Stimulated activated CD4-positive, alpha-beta T cell treated with anti-CD3 and anti-CD28 coated beads, Interleukin-1b, Interleukin-23, amount 100 ng/mL, for 4 hours (primary cell): Measurements from ENCODE around the gene CCDC154.
"Not testable (repeated sequence)": the region's sequence is repeated elsewhere in the genome, so short reads cannot be mapped to it uniquely, and the experiment has no call there.

ENCODE experiments used
- DNase-seq, 2 donors: peaks; one replicate each; pipeline ENCODE4 v3.0.0-alpha.2; 2020; ENCODE audit warnings: low read depth in 2 of 2

The CCDC154 gene

DNA sequence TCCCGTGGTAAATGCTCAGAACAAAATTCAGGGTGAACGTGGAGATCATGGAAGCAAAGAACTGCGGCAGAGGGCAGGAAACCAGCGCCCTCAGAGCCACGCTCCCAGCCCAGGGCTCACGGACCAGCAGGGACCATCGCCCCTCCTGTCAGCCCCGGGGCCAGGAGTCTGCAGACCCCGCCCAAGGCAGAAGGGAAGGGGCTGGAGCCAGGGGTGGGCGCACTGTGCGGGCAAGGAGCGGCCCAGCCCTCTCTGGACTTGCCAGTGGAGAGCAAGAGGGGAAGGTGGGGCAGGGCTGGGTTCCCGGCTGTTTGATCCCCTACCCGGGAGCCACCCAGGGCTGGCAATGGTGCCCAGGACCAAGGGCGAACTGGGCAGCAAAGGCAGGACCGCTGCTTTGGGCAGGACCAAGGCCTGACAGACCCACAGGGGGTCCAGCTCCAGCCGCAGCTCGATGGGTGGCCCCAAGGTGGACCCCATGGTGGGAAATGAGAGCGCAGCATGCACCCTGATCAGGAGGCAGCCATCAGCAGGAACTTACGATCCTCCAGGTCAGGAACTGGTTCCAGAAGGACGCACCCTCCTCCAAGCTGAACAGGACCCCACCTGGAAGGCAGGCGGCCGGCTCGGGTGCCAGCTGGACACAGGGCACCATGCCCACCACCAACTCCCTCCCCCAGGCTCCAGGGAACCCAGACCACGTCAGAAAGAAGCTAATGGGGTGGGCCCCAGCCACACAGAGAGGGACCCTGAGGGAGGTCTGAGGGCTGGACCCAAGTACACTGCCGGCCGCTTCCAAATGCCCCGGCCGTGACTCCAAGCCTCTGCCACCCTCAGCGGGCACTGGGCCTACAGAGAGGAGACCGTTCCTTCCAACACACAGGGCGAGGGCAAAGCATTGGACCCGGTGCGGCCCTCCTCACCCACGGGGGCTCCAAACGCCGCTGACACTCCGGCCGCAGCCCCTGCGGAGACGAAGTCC is 11.1 kb upstream of the CCDC154 start:
- DNase-seq = no peak

DNA sequence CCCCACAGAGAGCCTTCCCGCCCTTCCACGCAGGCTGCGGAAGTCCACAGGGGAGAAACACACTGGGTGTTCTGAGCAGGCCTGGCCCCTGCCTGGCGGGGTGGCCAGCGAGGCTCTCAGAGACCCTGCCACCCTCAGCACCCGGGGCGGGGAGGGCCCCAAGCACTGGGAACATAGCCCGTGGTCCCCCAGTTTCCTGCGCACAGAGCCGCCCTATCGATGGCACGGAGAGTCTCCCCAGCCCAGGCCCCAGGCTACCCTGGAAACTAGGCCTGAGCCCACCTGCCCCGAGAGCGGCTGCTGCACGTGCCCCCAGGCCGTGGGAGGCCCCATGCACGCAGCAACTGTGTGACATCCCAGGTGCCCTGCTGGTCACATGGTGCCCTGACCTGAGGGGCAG is 10.2 kb upstream of the CCDC154 start:
- DNase-seq = no peak

DNA sequence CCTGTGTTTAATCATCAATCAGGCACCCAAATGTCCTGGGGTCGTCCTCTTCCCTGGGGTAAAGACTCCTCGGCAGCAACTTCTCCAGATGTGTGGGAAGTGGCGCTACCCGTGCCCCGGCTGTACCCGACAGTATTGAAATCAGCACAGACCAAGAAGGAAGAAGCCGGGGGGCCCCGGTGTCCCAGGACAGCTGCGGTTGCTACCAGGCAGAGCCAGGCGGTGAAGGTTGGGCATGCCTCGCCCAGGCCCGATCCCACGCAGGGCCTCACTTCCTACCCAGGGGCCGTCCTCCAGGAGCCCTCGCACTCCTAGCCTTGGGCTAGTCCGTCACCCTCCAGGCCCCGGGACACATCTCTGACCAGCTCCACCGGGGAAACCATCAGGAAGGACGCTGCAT is 9.0 kb upstream of the CCDC154 start:
- no peak for DNase-seq

DNA sequence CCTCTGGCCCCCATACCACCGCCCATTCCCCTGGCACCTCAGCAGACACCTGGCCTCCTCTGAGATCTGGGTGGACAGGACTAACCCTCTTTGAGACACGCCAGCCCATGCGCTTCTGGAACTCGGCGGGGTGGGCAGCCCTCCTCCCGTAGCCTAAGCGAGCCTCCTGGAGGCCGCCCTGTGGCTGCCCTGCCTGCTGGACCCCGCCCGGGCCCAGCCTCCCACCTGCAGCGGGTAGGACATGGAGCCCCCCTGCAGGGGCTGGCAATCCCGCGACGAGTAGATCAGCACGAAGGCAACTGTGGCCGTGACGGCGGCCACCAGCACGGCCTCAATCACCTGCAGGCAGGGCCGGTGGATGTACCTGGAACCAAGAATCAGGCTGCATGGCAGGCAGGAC is 8.2 kb upstream of the CCDC154 start:
- DNase-seq = no peak

DNA sequence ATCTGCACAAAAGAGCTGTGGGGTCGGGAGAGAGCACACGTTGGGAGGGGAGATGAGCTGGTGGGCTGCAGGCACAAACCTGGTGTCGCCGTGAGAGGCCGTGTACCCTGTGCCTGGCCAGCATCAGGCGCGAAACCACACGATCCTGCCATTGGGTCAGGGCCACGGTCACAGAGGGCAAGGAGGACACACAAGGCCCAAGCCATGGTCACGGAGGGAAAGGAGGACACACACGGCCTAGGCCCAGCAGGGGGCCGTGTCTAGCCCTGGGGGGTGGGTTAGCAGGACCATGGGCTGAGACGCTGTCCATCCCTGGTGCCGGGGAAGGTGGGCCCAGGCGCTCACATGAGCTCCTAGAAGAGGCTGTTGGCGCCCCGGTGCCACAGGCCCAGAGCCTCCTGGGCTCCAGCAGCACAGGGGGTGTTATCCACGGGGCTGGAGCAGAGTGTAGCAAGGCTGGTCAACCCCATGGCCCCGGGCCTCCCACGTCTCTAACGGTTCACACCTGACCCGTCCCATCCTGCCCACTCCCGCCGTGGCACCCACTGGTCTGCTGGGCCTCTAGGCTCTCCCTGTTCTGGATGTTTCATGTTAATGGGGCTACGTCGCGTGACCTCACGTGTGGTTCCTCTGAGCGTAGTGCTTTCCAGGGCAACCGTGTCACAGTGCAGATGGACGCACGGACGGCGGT is 7.5 kb upstream of the CCDC154 start:
- no peak for DNase-seq

GRCh38 chr16:1450841-1451240 is 6.5 kb upstream of the CCDC154 start:
- DNase-seq = no peak

DNA sequence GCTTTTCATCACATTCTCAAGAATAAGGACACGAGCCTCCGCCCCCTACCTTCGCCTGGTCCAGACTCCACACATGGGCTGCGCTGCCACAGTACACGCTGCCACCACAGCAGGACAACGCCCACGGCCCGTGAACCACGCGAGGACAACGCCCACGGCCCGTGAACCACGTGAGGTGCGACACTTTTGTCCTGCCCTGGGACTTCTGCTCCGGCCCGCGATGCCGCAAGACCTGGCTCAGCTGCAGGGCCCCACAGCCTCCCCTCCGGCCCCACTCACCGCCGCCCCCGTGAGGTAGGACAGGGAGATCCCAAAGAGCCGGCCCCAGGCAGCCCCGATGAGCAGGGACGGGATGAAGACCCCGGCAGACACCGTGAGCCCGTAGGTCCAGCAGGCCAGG is 5.9 kb upstream of the CCDC154 start:
- no peak for DNase-seq

DNA sequence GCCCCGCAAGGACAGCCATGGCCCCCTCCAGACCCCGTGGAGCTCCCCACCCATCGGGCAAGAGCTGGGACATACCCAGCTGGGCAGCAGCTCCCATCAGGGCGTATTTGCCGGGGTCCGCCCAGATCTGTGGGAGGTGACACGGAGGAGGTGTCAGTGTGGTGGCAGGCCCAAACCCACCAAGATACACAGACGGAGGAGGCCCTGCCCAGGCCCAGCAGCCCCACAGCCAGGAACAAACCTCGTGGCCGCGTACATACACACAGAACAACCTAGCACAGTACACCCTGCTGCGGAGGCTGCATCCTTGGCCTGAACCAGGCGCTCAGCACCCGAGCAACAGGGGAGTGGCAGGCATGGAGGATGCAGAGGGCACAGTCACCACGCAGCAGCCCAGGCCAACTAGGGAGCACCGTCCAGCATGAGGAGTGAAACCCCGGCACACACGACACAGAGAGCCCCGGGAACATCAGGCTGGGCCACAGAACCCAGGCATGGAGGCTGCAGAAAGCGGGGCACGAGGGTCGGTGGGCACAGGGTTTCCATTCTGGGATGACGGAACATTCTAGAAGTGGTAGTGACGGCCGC is 4.9 kb upstream of the CCDC154 start:
- no peak for DNase-seq

DNA sequence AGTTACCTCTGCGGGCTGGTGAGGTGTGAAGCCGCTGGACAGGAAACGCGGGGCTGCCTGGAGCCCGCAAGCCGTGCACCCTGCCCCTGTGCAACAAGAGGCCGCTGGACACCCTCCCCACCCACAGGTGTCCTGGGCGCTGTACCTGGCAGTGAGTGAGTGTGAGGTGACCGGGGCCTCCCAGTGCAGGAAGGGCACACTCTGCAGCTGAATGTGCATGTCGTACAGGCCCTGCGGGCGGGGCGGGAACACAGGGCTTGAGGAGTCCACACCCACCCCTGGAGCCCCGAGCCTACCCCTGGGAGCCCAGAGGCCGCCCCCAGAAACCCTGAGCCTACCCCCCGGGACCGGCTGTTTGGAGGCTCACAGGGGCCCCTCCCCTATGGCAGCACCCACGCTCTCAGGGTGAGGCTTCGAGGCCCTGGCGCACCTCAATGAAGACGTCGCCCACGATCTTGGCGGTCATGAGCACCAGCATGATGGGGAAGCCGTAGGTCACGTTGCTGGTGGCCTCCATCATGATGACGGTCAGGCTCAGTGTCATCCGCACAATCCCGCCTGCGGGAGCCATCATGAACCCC is 4.3 kb upstream of the CCDC154 start:
- no peak for DNase-seq

- DNase-seq = no peak
Measured at GRCh38 chr16:1447965-1448364, 3.6 kb upstream of the CCDC154 start.

DNA sequence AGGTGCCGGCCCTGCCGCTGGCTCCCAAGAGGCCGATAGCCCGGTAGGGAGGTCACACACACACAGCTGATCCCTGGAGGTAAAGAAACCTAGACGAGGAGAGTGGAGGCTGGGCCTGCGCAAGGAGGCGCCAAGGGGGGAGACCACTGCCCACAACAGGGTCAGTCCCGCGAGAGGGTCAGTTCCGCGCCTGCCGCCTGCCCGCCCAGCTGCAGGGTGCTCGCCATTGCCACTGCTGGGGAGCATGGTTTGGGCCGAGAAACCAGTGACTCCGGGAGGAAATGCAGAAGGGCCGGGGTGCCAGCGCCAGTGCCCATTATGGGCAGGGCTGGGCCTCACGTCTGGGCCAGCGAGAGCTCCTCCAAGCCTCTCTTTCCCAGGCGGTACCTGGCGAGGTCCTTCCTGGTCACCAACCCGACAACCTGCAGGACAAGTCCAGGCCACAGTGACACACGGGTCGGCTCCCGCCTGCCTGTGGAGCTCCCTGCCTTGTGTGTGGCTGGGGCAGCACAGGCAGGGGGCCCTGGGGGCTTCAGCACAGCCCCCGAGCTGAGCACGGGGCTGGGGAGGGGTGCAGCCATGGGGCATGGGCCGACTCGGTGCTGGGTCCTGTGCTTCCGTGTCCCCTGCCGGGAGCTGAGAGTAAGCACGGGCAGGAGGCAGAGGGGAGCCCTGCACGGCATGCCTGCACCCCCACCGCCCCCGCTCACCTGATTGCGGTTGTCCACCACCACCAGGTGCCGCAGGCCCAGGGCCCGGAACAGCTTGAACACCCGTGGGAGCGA is 2.1 kb upstream of the CCDC154 start:
- DNase-seq = no peak

DNA sequence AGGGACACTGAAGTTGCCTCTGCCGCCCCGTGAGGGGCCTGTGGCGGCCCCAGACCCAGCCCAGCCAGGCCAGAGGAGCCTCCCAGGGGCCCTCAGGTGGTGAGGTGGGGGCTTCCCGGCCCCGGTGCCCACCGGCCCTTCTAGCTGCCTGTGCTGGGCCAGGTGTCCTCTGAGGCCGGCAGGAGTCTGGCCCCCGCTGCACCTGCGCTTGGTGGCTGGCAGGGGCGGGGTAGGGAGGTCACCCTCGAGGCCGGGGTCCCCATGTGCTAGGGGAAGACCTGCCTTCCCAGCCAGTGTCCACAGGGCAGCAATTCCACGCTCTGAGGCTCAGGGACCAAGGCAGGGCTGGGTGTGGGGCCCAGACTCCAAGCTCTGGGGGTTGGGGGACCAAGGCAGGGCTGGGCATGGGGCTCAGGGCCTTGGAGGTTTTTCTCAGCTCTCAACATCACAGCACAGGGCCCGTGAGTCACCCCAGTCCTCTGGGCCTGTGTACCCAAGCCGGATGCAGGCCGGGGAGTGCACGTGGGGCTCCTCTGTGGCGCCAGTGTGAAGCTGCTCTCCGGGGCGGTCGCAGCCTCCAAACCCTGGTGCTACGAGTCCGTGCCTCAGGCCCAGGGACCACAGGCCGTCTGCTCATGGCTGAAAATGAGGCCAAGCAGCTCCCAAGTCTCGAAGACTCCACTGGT is 1.3 kb upstream of the CCDC154 start:
- no peak for DNase-seq

DNA sequence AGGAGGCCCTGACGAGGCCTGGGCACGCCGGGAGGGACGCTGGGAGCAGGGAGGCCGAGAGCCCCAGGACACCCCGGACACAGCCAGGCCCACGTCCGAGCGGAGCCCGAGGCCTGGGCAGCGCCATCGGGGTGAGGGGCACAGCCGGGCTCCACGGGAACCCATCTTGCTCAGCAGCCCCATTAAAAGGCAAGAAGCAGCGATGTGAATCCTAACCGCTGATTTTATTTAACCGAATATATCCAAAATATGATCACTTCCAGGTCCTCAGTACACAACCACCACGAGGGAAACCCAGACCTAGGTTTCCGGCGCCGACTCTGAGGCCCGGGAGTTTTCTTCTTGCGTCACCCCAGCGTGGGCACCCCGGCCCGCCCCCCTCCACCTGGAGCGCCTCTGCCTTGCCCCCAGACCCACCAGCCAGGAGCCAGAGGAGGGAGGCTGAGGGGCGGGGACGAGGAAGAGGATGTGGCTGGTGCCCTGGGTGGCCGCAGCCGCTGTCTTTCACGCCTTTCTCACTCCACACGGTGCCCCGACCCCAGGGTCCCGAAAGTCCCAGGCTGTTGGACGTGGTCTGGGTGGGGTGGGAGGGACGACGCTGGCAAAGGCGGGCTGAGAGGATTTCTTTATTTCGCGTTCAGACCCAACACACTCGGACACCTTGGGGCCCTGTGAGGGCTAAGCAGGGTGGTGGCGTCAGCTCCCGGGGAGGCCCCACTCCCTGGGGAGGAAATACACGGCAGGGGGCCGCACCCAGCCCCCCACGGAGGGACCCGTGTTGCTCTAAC is 568 bp upstream of the CCDC154 start:
- no peak for DNase-seq

GRCh38 chr16:1443403-1443973 is 868 bp downstream of the CCDC154 start:
- DNase-seq = no peak

DNA sequence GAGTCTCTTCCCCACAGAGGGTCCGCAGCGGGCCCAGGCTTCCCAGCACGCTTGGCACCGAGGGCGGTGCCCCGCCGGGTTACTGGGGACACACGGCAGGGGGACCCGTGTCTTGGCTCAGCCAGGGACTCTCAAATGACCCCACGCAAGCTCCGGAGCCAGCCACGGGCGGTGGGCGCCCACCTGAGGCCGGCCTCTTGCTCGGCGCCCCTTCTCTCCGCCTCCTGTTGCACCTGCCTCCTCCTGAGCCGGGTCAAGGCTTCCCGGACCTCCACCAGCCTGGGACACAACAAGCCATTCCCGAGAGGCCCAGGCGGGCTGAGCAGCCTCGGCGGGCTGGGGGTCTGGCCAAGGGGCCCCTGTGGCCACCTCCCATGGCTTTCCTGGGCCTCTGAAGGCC is 1.7 kb downstream of the CCDC154 start:
- DNase-seq = no peak

- DNase-seq = no peak
Measured at GRCh38 chr16:1441391-1441829, 2.9 kb downstream of the CCDC154 start.

GRCh38 chr16:1439699-1440074 is 4.7 kb downstream of the CCDC154 start:
- not testable (repeated sequence) for DNase-seq

- no peak for DNase-seq
Measured at GRCh38 chr16:1439058-1439698, 5.2 kb downstream of the CCDC154 start.
